OCI-LY1 (cell line): ENCODE results near the gene MLXIP.
"Not testable (repeated sequence)": the region's sequence is repeated elsewhere in the genome, so short reads cannot be mapped to it uniquely, and the experiment has no call there.

Experiments used
- H2AFZ ChIP-seq: fragments of 200-600 bp; sonication (generic), shearing (Covaris generic); 2 replicates; pipeline ENCODE4 v1.6.0; 2014; ENCODE audit warnings: antibody characterized with exemption, mild to moderate bottlenecking, low read length
- H3F3A ChIP-seq: fragments of 200-600 bp; sonication (generic), shearing (Covaris generic); 2 replicates; pipeline ENCODE4 v1.6.0; 2014; ENCODE audit warnings: mild to moderate bottlenecking, antibody characterized with exemption, low read length, moderate library complexity; ENCODE audit not compliant: insufficient read depth
- H3K27ac ChIP-seq: fragments of 200-600 bp; sonication (generic); 2 replicates; pipeline ENCODE4 v1.5.1; 2014; ENCODE audit warnings: low read length, mixed run types, mild to moderate bottlenecking, low read depth; ENCODE audit not compliant: poor library complexity, severe bottlenecking
- H3K27me3 ChIP-seq: fragments of 200-600 bp; sonication (generic); 2 replicates; pipeline ENCODE4 v1.6.0; 2014; ENCODE audit warnings: antibody characterized with exemption, mild to moderate bottlenecking, low read length, moderate library complexity; ENCODE audit not compliant: insufficient read depth
- H3K36me3 ChIP-seq: fragments of 200-600 bp; sonication (generic); 2 replicates; pipeline ENCODE4 v1.6.1; 2014; ENCODE audit warnings: mild to moderate bottlenecking, antibody characterized with exemption, low read length, moderate library complexity, mixed read lengths; ENCODE audit not compliant: insufficient read depth
- H3K4me1 ChIP-seq: fragments of 200-600 bp; sonication (generic); 2 replicates; pipeline ENCODE4 v1.5.1; 2014; ENCODE audit warnings: mild to moderate bottlenecking, low read length, moderate library complexity; ENCODE audit not compliant: insufficient read depth, severe bottlenecking
- H3K4me2 ChIP-seq: fragments of 200-600 bp; sonication (generic), shearing (Covaris generic); 2 replicates; pipeline ENCODE4 v1.6.1; 2014; ENCODE audit warnings: low read length
- H3K4me3 ChIP-seq: fragments of 200-600 bp; sonication (generic); 2 replicates; pipeline ENCODE4 v1.5.1; 2014; ENCODE audit warnings: low read length, low read depth, mild to moderate bottlenecking, mixed read lengths; ENCODE audit not compliant: poor library complexity, severe bottlenecking
- H3K79me2 ChIP-seq: fragments of 200-600 bp; shearing (Covaris generic); 2 replicates; pipeline ENCODE4 v1.6.1; 2016; ENCODE audit warnings: mixed run types, low read length, mixed read lengths; ENCODE audit not compliant: insufficient read depth
- H3K9ac ChIP-seq: fragments of 200-600 bp; sonication (generic), shearing (Covaris generic); 2 replicates; pipeline ENCODE4 v1.6.1; 2014; ENCODE audit warnings: mild to moderate bottlenecking, low read length, mixed read lengths
- H3K9me2 ChIP-seq: fragments of 200-600 bp; sonication (generic), shearing (Covaris generic); 2 replicates; pipeline ENCODE4 v1.6.1; 2014; ENCODE audit warnings: low read depth, mild to moderate bottlenecking, low read length, mixed read lengths
- H3K9me3 ChIP-seq: fragments of 200-600 bp; shearing (Covaris generic); 2 replicates; pipeline ENCODE4 v1.6.1; 2014; ENCODE audit warnings: low read length, mixed read lengths
- H4K20me1 ChIP-seq: fragments of 200-600 bp; sonication (generic), shearing (Covaris generic); 2 replicates; pipeline ENCODE4 v1.6.0; 2016; ENCODE audit warnings: mild to moderate bottlenecking, low read length; ENCODE audit not compliant: insufficient read depth
- CTCF ChIP-seq: fragments of 200-600 bp; sonication (generic), shearing (Covaris generic); IDR thresholded peaks from 2 replicates; pipeline ENCODE4 v1.5.1; 2017; ENCODE audit warnings: mild to moderate bottlenecking, antibody characterized with exemption, low read length, moderate library complexity, mixed read lengths
- EZH2 ChIP-seq: fragments of 200-600 bp; sonication (generic), shearing (Covaris generic); IDR thresholded peaks from 2 replicates; pipeline ENCODE4 v1.8.0; 2017; ENCODE audit warnings: borderline replicate concordance, mixed run types, mild to moderate bottlenecking, antibody characterized with exemption, low read length, moderate library complexity, mixed read lengths

Gene MLXIP

GRCh38 chr12:122035292-122035691, 43.3 kb upstream of the MLXIP start:
- Histone ChIP-seq H2AFZ (no peak overlapping the region), H3K4me2 (no peak overlapping the region)
- no peak for TF ChIP-seq CTCF

GRCh38 chr12:122036153-122036552, 42.4 kb upstream of the MLXIP start:
- Histone ChIP-seq H3K9ac (no peak overlapping the region), H3K9me3 (no peaks in the 10 kb centered on the region), H3K27ac (no peak overlapping the region), H3K4me2 (no peak overlapping the region), H3K36me3 (peaks cover 84% of the 10 kb centered on the region), H3K4me3 (no peak overlapping the region), H4K20me1 (no peaks in the 10 kb centered on the region), H2AFZ (no peak overlapping the region), H3K27me3 (no peaks in the 10 kb centered on the region), H3K4me1 (peaks cover 19% of the 10 kb centered on the region), H3K9me2 (no peaks in the 10 kb centered on the region), H3K79me2 (peaks cover 12% of the 10 kb centered on the region; the same call in 1 of the 2 replicates), H3F3A (no peaks in the 10 kb centered on the region)
- TF ChIP-seq EZH2, result no peak
- no peak for TF ChIP-seq CTCF

More at GRCh38 chr12:122035292-122035691, 43.3 kb upstream of the MLXIP start:
- Histone ChIP-seq H3K36me3 (peaks cover 82% of the 10 kb centered on the region), H4K20me1 (no peaks in the 10 kb centered on the region), H3K27ac (no peak overlapping the region), H3K79me2 (peaks cover 12% of the 10 kb centered on the region; the same call in 1 of the 2 replicates), H3K4me3 (no peak overlapping the region), H3K9me3 (no peaks in the 10 kb centered on the region), H3K9ac (no peak overlapping the region), H3K9me2 (no peaks in the 10 kb centered on the region), H3K4me1 (peaks cover 27% of the 10 kb centered on the region), H3K27me3 (no peaks in the 10 kb centered on the region), H3F3A (no peaks in the 10 kb centered on the region)

- Histone ChIP-seq H3K27me3 (no peaks in the 10 kb centered on the region), H3K9me3 (no peaks in the 10 kb centered on the region), H2AFZ (no peak overlapping the region), H3K4me1 (no peaks in the 10 kb centered on the region), H3K9ac (no peak overlapping the region), H3K79me2 (no peaks in the 10 kb centered on the region), H3K9me2 (no peaks in the 10 kb centered on the region), H4K20me1 (no peaks in the 10 kb centered on the region), H3K4me3 (no peak overlapping the region), H3K36me3 (peaks cover 90% of the 10 kb centered on the region), H3K27ac (no peak overlapping the region), H3F3A (no peaks in the 10 kb centered on the region), H3K4me2 (no peak overlapping the region)
- TF ChIP-seq CTCF (no peak), EZH2 (no peak)
Observed at GRCh38 chr12:122040579-122041386, 37.8 kb upstream of the MLXIP start.

- not testable (repeated sequence) for H4K20me1 ChIP-seq, H3K9ac ChIP-seq, H3K27me3 ChIP-seq, H3K4me3 ChIP-seq, H3K4me1 ChIP-seq, H3F3A ChIP-seq, H2AFZ ChIP-seq, H3K27ac ChIP-seq, H3K79me2 ChIP-seq, H3K9me2 ChIP-seq, H3K4me2 ChIP-seq, H3K9me3 ChIP-seq
- peaks cover 90% of the 10 kb centered on the region for H3K36me3 ChIP-seq
Observed at GRCh38 chr12:122041458-122041857, 37.1 kb upstream of the MLXIP start.
